GM19193 (cell line): ENCODE measurements around the gene AFAP1.

Source experiments
- POLR2A ChIP-seq: IDR thresholded peaks from 4 replicates; pipeline ENCODE4 v1.6.1; 2011; ENCODE audit not compliant: insufficient read depth, insufficient read length; ENCODE audit errors: extremely low read depth

Gene AFAP1

DNA sequence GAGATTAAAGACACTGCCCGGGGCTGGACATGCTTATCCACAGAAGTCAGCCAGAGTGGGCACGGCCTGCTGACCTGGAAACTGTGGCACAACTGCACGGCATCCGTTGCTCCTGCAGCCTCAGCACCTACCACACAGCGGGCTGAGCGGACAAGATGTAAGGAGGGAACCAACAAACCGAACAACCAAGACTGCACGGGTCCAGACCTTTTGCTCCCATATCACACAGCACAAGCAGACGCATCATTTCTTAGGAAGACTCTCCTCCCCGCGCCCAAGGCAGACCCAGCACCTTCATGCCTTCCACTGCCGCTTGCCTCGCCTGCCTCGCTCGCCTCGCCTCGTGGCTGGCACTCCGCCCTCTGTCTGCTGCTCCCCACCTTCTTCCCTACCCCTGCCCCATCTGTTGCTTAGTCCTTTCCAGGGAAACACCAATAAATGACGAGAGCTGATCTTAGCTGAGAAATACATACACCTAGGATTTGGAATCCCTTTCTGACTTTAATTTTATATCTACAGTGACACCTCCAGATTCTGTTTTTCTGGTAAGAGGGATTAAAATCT is 79.0 kb downstream of the AFAP1 start:
- TF ChIP-seq POLR2A = no peak

DNA sequence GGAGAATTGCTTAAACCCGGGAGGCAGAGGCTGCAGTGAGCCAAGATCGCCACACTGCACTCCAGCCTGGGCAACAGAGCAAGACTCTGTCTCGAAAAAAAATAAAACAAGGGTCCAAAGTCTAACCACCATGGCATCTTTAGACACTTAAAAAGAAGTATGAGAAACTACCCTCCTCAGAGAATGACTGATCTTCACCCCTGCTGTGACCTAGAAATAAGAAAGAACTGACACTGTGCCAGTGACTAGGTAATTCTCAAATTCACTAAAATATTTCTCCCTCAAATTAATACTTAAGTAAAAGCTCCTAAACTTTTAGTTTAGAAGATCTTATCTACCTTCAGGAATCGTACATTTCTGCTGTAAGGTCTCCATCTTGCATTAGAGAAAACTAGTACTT is 80.3 kb downstream of the AFAP1 start:
- no peak for TF ChIP-seq POLR2A

DNA sequence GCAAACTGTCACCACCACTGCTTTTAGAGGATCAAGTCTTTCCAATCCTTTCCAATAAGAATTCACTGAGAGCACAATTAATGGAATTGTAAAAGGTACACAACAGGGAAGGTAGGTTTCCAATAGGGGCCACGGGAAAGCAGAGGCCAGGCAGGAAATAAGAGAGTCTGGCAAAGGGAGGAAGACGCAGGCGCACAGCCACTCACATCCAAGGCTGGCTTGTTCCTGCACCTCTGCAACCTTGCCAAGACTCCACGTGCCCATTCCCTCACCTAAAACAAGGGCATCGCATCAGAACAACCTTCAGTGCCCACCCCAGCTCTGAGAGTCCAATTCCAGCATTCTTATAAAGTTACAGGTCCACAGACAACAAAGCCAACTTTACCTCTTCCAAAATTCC is 81.2 kb downstream of the AFAP1 start:
- no peak for TF ChIP-seq POLR2A

DNA sequence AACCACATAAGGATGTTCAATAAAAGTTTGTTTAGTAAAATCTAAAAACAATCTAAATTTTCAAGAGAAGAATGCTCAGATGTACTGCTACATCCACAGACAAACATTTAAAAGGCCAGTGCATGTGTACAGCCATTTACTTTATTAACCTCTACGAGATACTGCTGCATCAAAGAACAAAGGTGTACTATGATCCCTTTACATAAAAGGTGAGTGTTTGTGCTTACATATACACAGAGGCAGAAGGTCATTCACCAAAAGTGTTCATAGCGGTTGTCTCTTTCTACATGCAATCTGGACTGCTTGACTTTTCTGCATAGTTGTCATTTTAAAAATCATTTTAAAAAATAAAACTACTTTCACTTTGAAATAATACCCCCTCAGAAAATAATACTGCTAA is 81.7 kb downstream of the AFAP1 start:
- TF ChIP-seq POLR2A = no peak

DNA sequence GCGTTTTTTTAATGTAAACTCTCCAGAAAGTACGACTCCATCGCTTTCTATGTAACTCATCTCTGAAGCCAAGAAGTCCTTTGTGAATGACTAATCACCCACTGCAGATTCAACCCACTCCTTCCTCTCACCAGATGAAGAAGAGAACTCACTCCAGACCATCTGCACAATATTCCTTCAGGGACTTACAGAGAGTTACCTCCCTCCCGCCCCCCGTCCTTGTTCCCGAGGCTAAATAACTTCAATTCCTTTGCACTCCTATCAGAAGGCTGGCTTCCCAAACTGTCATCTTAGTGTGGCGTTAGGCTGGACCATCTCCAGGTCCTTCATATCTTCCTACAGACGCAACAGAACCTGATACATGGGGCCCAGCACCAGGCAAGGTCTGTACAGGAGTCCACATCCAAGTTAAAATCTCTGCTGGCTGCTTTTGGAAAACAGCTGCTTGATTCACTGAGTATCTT is 82.4 kb downstream of the AFAP1 start:
- no peak for TF ChIP-seq POLR2A

DNA sequence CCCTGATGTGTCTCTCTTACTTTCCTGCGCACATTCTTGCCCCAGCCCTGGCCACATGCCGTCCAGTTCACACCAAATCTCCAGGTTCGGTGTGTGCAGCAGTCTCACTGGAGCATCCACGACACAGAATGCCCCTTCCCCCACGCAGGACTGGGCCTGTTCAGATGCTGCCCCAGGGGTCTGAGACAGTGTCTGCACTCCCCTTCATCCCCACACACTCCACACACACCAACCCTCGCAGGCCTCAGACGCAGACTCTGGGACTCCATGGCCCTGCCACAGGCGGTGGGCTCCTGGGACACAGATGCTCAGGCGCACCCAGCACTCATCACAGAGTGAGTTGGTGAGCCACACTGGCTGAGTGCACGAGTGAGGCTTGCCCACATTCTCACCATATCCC is 83.9 kb downstream of the AFAP1 start:
- no peak for TF ChIP-seq POLR2A

DNA sequence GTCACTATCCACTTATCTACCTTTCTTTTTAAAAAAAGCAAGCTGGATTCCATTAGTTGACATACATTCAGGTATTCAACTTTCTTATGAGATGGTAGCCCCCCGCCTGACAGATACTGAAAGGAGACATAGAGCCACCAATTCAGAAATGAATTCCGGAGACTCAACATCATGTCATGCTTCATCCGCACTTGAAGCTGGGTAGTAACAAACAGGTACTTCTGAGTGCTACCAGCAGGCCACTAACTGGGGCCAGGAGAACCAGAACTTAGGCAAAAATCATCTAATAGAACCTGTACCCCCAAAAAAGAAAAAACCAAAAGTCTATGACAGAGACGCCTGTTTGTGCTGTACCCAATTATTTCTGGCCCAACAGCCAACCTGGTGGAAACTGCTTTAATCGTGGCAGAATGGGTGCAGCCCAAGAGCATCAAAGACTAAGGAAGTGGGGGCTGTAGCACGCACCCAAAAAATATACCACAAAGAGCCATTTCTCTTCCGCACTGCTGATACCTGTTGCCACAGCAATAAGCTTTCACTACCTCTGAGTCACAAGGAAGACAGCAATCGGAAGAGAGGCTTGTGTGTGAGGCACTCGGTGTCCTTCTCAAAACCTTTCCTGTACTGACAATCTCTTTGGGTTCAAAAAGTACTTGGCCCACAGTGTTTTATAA is 84.8 kb downstream of the AFAP1 start:
- no peak for TF ChIP-seq POLR2A

DNA sequence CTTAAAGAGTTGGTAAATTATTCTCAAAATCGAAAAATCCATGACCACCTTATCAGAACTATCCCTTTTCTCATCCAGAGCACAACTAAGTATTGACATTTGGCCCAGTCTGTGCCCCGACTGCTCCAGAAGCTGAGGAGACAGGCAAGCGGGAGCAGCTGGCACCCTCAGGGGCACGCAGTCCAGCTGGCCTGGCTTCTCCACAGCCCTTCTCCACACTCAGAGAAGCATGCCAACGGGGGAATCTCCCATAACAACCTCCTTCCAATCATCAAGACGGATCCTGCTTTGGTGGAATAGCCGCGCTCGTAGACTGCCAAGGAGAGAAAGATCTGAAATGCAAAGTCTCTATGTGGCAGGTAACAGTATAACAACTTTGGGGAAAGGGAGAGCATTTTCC is 85.4 kb downstream of the AFAP1 start:
- no peak for TF ChIP-seq POLR2A

DNA sequence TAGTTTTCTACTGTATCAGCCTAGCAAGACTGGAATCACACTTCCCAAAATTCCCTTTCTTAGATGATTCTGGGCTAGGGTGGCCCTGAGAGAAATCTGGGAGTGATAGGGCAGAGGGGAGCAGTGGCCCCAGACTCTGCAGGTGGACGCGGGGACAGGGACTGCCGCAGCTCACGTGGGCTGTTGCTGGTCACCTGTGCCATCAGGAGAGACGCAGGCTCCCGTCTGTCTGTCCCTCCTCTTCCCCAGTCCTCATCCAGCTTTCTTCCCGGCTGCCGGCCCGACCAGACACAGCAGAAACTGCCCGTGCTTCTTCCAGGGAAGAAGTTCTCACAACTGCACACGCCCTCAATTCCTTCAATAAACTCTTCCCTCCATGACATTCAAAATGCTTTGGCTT is 86.4 kb downstream of the AFAP1 start:
- TF ChIP-seq POLR2A = no peak

DNA sequence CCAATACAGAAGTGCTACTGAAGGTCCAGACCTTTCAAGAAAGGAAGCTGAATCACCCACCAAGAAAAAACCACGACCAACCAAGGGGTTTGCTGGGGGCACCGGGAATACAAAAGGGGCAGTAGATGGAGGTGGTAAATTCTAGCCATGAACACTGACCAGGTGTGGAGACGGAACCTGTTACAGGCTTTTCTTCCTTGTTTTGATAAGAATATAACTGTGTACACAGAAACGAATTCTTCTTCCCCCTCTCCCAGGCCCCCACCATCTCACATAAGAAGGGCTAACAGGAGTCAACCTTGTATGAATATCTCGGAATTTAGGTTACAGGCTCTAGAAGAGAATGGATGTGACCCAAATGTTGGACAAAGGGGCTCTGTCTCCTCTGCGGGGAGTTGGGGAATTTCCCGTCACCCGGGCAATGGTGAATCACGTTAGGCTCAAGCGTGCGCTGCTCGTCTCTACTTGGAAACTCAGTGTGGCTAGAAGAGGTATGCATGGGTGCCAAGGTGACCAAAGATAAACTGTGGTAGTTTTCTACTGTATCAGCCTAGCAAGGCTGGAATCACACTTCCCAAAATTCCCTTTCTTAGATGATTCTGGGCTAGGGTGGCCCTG is 87.0 kb downstream of the AFAP1 start:
- no peak for TF ChIP-seq POLR2A

DNA sequence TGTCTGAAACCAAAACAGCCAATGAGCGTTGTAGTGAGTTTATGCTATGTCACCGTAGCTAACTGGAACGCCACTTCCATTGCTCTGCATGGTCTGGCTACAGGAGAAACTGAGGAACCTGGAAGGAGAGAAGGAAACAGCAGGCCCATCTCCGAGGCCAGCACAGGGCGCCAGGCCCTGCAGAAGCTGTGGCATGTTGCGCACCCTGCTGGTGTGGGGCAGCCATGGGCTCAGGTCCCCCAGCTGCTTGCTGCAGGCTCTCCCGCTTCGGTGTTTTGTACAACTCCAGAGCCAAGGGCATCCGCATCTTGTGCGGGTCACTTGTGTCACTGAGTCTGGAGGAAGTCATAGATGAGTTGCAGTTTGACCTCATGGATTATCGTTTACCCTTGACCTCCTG is 89.2 kb downstream of the AFAP1 start:
- TF ChIP-seq POLR2A = no peak

DNA sequence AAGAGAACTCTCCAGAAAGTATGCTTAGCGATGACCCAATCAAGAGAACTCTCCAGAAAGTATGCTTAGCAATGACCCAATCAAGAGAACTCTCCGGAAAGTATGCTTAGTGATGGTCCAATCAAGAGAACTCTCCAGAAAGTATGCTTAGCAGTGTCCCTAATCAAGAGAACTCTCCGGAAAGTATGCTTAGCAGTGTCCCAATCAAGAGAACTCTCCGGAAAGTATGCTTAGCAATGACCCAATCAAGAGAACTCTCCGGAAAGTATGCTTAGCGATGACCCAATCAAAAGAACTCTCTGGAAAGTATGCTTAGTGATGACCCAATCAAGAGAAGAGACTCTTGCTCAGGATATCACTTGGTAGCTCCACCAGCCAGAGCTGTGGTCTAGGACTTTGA is 92.5 kb downstream of the AFAP1 start:
- no peak for TF ChIP-seq POLR2A

DNA sequence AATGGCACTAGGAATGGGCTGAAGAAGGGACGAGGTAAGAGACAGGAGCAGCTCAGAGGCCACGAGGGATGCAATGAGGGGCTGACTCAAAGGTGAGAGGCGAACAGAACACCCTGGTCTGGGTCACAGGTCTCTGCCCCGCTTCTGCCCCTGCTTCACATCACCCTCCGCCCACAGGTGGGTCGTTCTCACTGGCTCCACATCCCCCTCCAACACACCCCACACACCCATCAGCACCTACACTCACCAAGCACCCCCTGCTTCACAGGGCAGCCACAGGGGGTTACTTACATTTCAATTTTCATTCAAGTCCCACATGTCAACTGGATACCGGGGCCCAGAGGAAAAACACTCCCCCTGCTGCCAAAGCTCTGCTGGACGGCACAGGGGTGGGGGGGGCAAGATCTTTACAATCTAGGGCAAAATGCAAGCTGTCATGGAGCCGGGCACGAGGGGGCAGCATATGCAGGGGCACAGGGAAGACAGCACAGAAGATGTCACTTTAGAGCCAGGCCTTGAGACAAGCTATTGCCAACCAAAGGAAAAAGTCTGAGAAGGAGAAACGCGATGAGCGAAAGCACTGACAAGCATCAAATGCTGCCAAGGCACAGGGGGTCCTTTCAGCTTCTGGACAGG is 94.0 kb downstream of the AFAP1 start:
- TF ChIP-seq POLR2A = no peak

DNA sequence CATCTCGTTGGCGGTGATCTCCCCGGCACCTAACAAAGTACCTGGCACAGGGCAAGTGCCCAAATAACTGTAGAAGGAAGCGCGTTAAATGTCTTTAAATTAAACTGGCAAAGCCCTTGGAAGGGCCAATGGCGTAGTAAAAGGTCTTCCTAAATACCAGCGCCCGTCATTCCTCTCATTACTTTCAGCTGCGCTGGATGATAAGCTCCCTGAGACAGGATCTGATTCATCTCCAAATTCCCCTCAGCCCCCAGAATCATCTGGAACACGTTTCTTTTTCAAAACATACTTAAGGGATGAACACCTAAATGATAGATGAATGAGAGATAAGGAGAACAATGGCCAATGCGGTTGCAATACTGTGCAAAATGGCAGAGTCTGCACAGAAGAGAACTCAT is 95.1 kb downstream of the AFAP1 start:
- TF ChIP-seq POLR2A = no peak

DNA sequence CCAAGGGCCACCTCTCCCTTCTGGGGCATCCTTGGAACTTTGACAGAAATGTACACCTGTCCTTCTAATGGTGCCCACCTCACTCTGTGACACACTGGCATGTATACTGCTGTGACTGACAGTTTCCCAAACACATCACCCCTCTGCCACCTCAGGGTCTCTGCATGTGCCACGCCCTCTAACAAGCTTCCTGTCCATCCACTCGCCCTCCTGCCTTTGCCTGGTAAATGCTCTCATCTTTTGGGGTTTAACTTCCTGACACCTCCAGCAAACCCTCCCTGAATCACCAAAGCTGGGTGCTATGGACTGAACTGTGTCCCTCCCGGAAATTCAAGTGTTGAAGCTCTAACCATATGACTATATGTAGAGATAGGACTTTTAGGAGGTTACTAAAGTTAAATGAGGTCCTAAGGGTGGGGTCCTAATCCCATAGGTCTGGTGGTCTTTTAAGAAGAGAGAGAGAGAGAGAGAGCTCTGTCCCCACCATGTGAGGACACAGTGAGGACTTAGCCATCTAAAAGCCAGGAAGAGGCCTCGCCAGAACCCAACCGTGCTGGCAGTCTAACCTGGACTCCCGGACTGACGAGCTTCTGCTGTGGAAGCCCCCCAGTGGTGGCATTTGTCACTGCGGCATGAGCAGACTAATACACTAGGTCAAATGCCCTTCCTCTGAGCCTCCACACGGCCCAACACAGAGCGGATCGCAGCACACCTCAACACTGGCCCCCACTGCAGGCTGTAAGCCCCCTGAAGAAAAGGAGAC is 95.6 kb downstream of the AFAP1 start:
- TF ChIP-seq POLR2A = no peak

DNA sequence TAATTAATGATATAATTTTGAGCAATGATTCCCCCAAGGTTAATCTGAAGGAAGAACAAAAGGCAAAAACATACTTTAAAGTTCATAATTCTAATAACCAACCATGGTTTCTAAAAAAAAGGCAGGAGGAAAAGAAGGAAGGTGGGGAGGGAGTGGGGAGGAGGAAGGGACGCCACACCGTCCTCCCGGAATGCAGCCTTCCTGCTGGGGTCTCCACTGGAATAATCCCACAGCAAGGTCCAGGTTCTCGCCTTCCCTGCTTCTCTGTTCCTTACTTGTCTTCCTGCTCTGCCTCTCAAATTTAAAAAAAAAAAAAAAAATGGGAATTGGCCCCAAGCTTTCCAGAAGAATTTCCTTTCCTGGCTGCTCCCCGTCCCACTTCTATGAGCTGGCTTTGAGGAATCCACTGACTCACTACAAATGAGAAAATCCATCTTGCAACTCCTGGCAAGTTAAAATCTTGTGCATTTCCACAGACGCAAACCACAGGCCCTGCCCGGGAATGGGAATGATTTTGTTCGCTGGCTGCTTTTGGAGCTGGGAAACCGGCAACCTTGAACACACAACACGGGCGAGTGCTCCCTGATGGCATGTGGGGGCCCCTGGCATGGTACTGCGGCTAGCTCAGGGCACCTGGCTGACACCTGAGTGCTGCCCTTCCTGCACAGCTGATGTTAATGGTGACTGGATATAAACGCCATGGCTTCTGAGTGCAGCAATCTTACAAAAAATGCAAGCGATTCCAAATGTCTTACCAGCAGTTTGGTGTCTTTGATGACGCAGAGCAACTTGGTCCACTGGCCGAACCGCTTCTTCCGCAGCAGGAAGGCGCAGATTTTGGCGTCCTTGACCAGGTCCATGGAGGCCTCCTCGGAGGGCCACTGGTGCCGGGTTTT is 97.0 kb downstream of the AFAP1 start:
- TF ChIP-seq POLR2A = no peak
